Measurements from ENCODE around the gene COL4A2. TPM values are rescaled to one million over a fixed set of nuclear protein-coding genes. Genes with fewer than 3 reads are reported as not detected.

COL4A2 gene
- total RNA-seq, 1 experiment from 2014 or later = 1.6 TPM

- RAD21 ChIA-PET (ENCODE audit: low non-redundant PET in 1 of 2, low total read pairs in 2 of 2, uncharacterized antibody in 2 of 2, unreplicated experiment in 2 of 2) = no interaction called here
- TF ChIP-seq ATF3 (IDR thresholded peaks at IDR 0.05) = no peak
- TF ChIP-seq ZFX (IDR thresholded peaks at IDR 0.05) = no peak
- no peak for TF ChIP-seq SIN3A (IDR thresholded peaks at IDR 0.05; ENCODE audit: low read depth)
- TF ChIP-seq, protein P1, sequence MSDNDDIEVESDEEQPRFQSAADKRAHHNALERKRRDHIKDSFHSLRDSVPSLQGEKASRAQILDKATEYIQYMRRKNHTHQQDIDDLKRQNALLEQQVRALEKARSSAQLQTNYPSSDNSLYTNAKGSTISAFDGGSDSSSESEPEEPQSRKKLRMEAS (IDR thresholded peaks at IDR 0.05) = no peak
- no peak for TF ChIP-seq ZBTB33 (IDR thresholded peaks at IDR 0.05; ENCODE audit: extremely low read depth, insufficient replicate concordance, low read length)
- no peak for TF ChIP-seq CEBPB (IDR thresholded peaks at IDR 0.05; ENCODE audit: low read depth)
- TF ChIP-seq POLR2A (IDR thresholded peaks at IDR 0.05; ENCODE audit: borderline replicate concordance, extremely low read depth, insufficient read depth, insufficient read length) = no peak
- no peak for TF ChIP-seq CTCF (IDR thresholded peaks at IDR 0.05 in 2 of 3, conservative IDR thresholded peaks at IDR 0.05 in 1 of 3; ENCODE audit: borderline replicate concordance in 1 of 3, insufficient read depth in 1 of 3, low read depth in 2 of 3, low read length in 2 of 3)
- TF ChIP-seq, protein P2, sequence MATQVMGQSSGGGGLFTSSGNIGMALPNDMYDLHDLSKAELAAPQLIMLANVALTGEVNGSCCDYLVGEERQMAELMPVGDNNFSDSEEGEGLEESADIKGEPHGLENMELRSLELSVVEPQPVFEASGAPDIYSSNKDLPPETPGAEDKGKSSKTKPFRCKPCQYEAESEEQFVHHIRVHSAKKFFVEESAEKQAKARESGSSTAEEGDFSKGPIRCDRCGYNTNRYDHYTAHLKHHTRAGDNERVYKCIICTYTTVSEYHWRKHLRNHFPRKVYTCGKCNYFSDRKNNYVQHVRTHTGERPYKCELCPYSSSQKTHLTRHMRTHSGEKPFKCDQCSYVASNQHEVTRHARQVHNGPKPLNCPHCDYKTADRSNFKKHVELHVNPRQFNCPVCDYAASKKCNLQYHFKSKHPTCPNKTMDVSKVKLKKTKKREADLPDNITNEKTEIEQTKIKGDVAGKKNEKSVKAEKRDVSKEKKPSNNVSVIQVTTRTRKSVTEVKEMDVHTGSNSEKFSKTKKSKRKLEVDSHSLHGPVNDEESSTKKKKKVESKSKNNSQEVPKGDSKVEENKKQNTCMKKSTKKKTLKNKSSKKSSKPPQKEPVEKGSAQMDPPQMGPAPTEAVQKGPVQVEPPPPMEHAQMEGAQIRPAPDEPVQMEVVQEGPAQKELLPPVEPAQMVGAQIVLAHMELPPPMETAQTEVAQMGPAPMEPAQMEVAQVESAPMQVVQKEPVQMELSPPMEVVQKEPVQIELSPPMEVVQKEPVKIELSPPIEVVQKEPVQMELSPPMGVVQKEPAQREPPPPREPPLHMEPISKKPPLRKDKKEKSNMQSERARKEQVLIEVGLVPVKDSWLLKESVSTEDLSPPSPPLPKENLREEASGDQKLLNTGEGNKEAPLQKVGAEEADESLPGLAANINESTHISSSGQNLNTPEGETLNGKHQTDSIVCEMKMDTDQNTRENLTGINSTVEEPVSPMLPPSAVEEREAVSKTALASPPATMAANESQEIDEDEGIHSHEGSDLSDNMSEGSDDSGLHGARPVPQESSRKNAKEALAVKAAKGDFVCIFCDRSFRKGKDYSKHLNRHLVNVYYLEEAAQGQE (IDR thresholded peaks at IDR 0.05; ENCODE audit: low read depth) = no peak
- TF ChIP-seq JUND (IDR thresholded peaks at IDR 0.05) = no peak
- TF ChIP-seq EZH2 (IDR thresholded peaks at IDR 0.05) = no peak
- no peak for TF ChIP-seq TCF7L2 (IDR thresholded peaks at IDR 0.05; ENCODE audit: borderline replicate concordance, extremely low read depth, insufficient read depth, insufficient read length)
- TF ChIP-seq SRF (IDR thresholded peaks at IDR 0.05; ENCODE audit: low read depth) = no peak
- TF ChIP-seq ZNF274 (IDR thresholded peaks at IDR 0.05; ENCODE audit: low read depth, low read length) = no peak
- no peak for TF ChIP-seq EGR1 (IDR thresholded peaks at IDR 0.05; ENCODE audit: low read depth)
- TF ChIP-seq SP1 (IDR thresholded peaks at IDR 0.05; ENCODE audit: low read depth) = no peak
These were observed 46.4 kb downstream of the COL4A2 start for GRCh38 chr13:110353339-110353977.

More at GRCh38 chr13:110353339-110353977, 46.4 kb downstream of the COL4A2 start:
- no peaks in the 10 kb centered on the region; the same call in 1 of the 2 replicates for H3K9me2 ChIP-seq (ENCODE audit: insufficient read depth)
- no peak overlapping the region for H3K4me2 ChIP-seq (ENCODE audit: low read length)
- H3K36me3 ChIP-seq (ENCODE audit: control insufficient read depth in 1 of 2, insufficient read depth in 2 of 2, low read length in 2 of 2) = no peaks in the 10 kb centered on the region
- no peak overlapping the region for H2AFZ ChIP-seq (ENCODE audit: low read depth, low read length, poor library complexity, severe bottlenecking)
- ChIA-PET CTCF (interaction anchor here (0.9 to 1.1 kb wide), 3 partner anchors 8 to 28 kb away, joined by 3 to 4 read pairs (median 4); no protein-coding TSS in a partner anchor), POLR2A (no interaction called here)
- H4K20me1 ChIP-seq (ENCODE audit: insufficient read depth) = no peaks in the 10 kb centered on the region
- BruUV-seq (replicated peaks) = no TSS peak
- no peak overlapping the region for H3K4me3 ChIP-seq (replicated peaks in 1 of 2; ENCODE audit: low read depth in 1 of 2, low read length in 2 of 2)
- H3K9me3 ChIP-seq (ENCODE audit: control insufficient read depth in 1 of 2, insufficient read depth in 1 of 2, low read depth in 1 of 2, low read length in 2 of 2) = no peaks in the 10 kb centered on the region
- peaks cover 0 to 3% of the 10 kb centered on the region in 2 experiments; a peak in 1 of 4 replicates for H3K4me1 ChIP-seq (ENCODE audit: control insufficient read depth in 1 of 2, insufficient read depth in 2 of 2, low read length in 2 of 2)
- ATAC-seq (no peak), DNase-seq (ENCODE audit: low read depth, low spot score) (no peak)
- H3K9ac ChIP-seq (ENCODE audit: low read length) = no peak overlapping the region
- no peak overlapping the region for H3K27ac ChIP-seq (ENCODE audit: low read depth, low read length)
- intact Hi-C loops (cut with micrococcal nuclease) = no loop called here
- peaks cover 4% of the 10 kb centered on the region; the same call in 1 of the 2 replicates for H3K27me3 ChIP-seq (ENCODE audit: insufficient read depth, low read length)
- no peaks in the 10 kb centered on the region for H3K79me2 ChIP-seq (ENCODE audit: insufficient read depth, low read length)
